ENCODE data around the gene CIT.

DNA sequence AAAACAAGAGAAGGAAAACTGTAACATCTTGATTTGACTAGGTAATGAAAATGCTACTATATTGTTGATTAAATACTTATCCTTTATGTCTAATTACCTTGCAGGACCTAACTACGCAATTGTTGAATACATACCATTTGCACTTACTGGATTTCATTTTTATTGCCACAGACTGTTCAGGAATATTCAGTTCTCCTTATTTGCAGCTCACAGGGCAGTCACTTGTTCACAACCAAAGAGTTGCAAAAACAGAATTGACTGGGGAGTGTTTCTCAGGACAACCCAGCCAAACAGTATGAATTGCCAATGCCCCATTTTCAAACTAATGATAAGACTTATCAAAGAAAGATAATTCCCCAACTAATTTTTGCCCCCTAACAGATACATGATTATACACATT, 49.4 kb downstream of the CIT start:
- TF ChIP-seq CTCF (IDR thresholded peaks at IDR 0.05) = no peak
- no peak for TF ChIP-seq POLR2A (IDR thresholded peaks at IDR 0.05)

Measured in lower leg skin (tissue), 3 donors.